GM23338 (cell line): ENCODE results near the gene KRTAP5-4. TPM values are rescaled to one million over a fixed set of nuclear protein-coding genes. Genes with fewer than 3 reads are reported as not detected.

Experiments
- ATAC-seq: fragments of 200-7000 bp; cut with Tn5 transposase; 3 replicates; pipeline ENCODE4 v1.9.1; 2020
- DNase-seq: peaks from one replicate; pipeline ENCODE4 v3.0.0-alpha.2; 2015; ENCODE audit warnings: low spot score
- H2AFZ ChIP-seq: fragments of 200-600 bp; sonication (generic); 2 replicates; pipeline ENCODE4 v1.8.0; 2016; ENCODE audit warnings: antibody characterized with exemption, mild to moderate bottlenecking, moderate library complexity
- H3F3A ChIP-seq: fragments of 200-600 bp; sonication (generic); replicated peaks from 2 replicates; pipeline ENCODE4 v1.8.0; 2017; ENCODE audit warnings: antibody characterized with exemption, mixed run types, low read depth
- H3K27ac ChIP-seq: fragments of 200-600 bp; sonication (generic); 2 replicates; pipeline ENCODE4 v1.6.1; 2016; ENCODE audit warnings: low read depth
- H3K27me3 ChIP-seq: fragments of 200-600 bp; sonication (generic); 2 replicates; pipeline ENCODE4 v1.8.0; 2016; ENCODE audit warnings: mild to moderate bottlenecking, mixed run types, moderate library complexity; ENCODE audit not compliant: insufficient read depth
- H3K36me3 ChIP-seq: fragments of 200-600 bp; sonication (generic); 2 replicates; pipeline ENCODE4 v1.8.0; 2016; ENCODE audit warnings: mild to moderate bottlenecking; ENCODE audit not compliant: insufficient read depth
- H3K4me1 ChIP-seq: fragments of 200-600 bp; sonication (generic); 2 replicates; pipeline ENCODE4 v1.8.0; 2016; ENCODE audit warnings: mild to moderate bottlenecking, moderate library complexity; ENCODE audit not compliant: insufficient read depth
- H3K4me2 ChIP-seq: fragments of 200-600 bp; sonication (generic); 2 replicates; pipeline ENCODE4 v1.7.1; 2017; ENCODE audit warnings: mixed run types
- H3K4me3 ChIP-seq: fragments of 200-600 bp; sonication (generic); 2 replicates; pipeline ENCODE4 v1.6.1; 2016; ENCODE audit warnings: mixed run types
- H3K79me2 ChIP-seq: fragments of 200-600 bp; sonication (generic); replicated peaks from 2 replicates; pipeline ENCODE4 v1.8.0; 2017; ENCODE audit warnings: mild to moderate bottlenecking; ENCODE audit not compliant: insufficient read depth
- H3K9me2 ChIP-seq: fragments of 200-600 bp; sonication (generic); 2 replicates; pipeline ENCODE4 v1.8.0; 2017; ENCODE audit not compliant: insufficient read depth
- H4K20me1 ChIP-seq: fragments of 200-600 bp; sonication (generic); replicated peaks from 2 replicates; pipeline ENCODE4 v1.8.0; 2017; ENCODE audit warnings: mild to moderate bottlenecking; ENCODE audit not compliant: insufficient read depth
- H3K27ac Mint-ChIP-seq: 2 replicates; pipeline ENCODE4 v1.8.0; 2020; ENCODE audit warnings: inconsistent platforms, mild to moderate bottlenecking, moderate library complexity, mixed read lengths
- H3K27me3 Mint-ChIP-seq: 3 replicates; pipeline ENCODE4 v1.8.0; 2022; ENCODE audit warnings: low read depth, mild to moderate bottlenecking, moderate library complexity, mixed read lengths, inconsistent platforms; ENCODE audit not compliant: insufficient read depth, poor library complexity
- H3K36me3 Mint-ChIP-seq: 3 replicates; pipeline ENCODE4 v1.8.0; 2021; ENCODE audit warnings: low read depth, mild to moderate bottlenecking, inconsistent platforms, moderate library complexity, mixed read lengths
- H3K4me1 Mint-ChIP-seq: 3 replicates; pipeline ENCODE4 v1.8.0; 2020; ENCODE audit warnings: mild to moderate bottlenecking, inconsistent platforms, mixed read lengths
- H3K4me3 Mint-ChIP-seq: 3 replicates; pipeline ENCODE4 v1.8.0; 2021; ENCODE audit warnings: moderate library complexity, mild to moderate bottlenecking, inconsistent platforms, mixed read lengths
- H3K9me3 Mint-ChIP-seq: 3 replicates; pipeline ENCODE4 v1.8.0; 2020; ENCODE audit warnings: moderate library complexity, mild to moderate bottlenecking, inconsistent platforms, mixed read lengths
- CTCF ChIP-seq, 2 experiments: fragments of 200-600 bp in 1 of 2; sonication (generic) in 1 of 2; conservative IDR thresholded peaks; 2 replicates each; pipeline versions ENCODE4 v1.5.1 to v1.6.1; 2016 to 2017; ENCODE audit warnings: antibody characterized with exemption in 2 of 2, low read depth in 2 of 2, mild to moderate bottlenecking in 2 of 2, moderate library complexity in 1 of 2
- ETS1 ChIP-seq: IDR thresholded peaks from 2 replicates; pipeline ENCODE4 v1.6.1; 2016; ENCODE audit warnings: antibody characterized with exemption
- JUNB ChIP-seq: IDR thresholded peaks from one replicate; pipeline ENCODE4 v1.6.1; 2016; ENCODE audit warnings: antibody characterized with exemption; ENCODE audit not compliant: unreplicated experiment
- STAT1 ChIP-seq: IDR thresholded peaks from one replicate; pipeline ENCODE4 v1.6.1; 2016; ENCODE audit warnings: antibody characterized with exemption; ENCODE audit not compliant: unreplicated experiment
- ZNF331 ChIP-seq: fragments of 250-450 bp; sonication (Bioruptor Pico); IDR thresholded peaks from 2 replicates; pipeline ENCODE4 v1.5.0; 2020; ENCODE audit warnings: low read depth, mild to moderate bottlenecking, moderate library complexity
- ZNF462 ChIP-seq: fragments of 250-450 bp; sonication (Bioruptor Pico); IDR thresholded peaks from 2 replicates; pipeline ENCODE4 v1.5.0; 2020; ENCODE audit warnings: mild to moderate bottlenecking, moderate library complexity
- polyA plus RNA-seq: library from polyadenylated mRNA; unstranded; fragments of >200 nt; fragmentation: Nextera tagmentation; extraction: Ambion mirVana; gene quantifications from 2 replicates; pipeline ENCODE4 v1.2.1, GENCODE V29; 2016
- total RNA-seq: library from RNA; depleted of rRNA; stranded (reverse); fragments of >200 nt; shearing (Covaris generic); gene quantifications from 2 replicates; pipeline ENCODE4 v1.2.3, GENCODE V29; 2014

KRTAP5-4 gene
- total and polyA plus RNA-seq, 2 experiments from 2014 or later, result not detected

GRCh38 chr11:1574933-1575242, 47.0 kb downstream of the KRTAP5-4 start (continued):
- TF ChIP-seq ZNF331 (no peak), JUNB (no peak), ETS1 (no peak)

GRCh38 chr11:1574238-1574932, 47.6 kb downstream of the KRTAP5-4 start:
- H3K9me2 ChIP-seq, result no peaks in the 10 kb centered on the region
- Mint-ChIP-seq H3K36me3 (no peaks in the 10 kb centered on the region), H3K27me3 (peaks cover 50% of the 10 kb centered on the region), H3K27ac (no peak overlapping the region), H3K9me3 (peaks cover 14% of the 10 kb centered on the region), H3K4me3 (peak overlapping the region; percentile 50; the same call in 2 of the 3 replicates), H3K4me1 (peaks cover 3% of the 10 kb centered on the region; the same call in 1 of the 3 replicates)
- ATAC-seq (peak; percentile 52), DNase-seq (peak; percentile 62)
- no peaks in the 10 kb centered on the region for H3K36me3 ChIP-seq
- peaks cover 20% of the 10 kb centered on the region; the same call in 1 of the 2 replicates for H3K4me1 ChIP-seq
- peaks cover 58% of the 10 kb centered on the region for H3K27me3 ChIP-seq
- H3K4me2 ChIP-seq, result peak overlapping the region; percentile 90
- H4K20me1 ChIP-seq, result no peaks in the 10 kb centered on the region
- TF ChIP-seq STAT1, result no peak
- peak; percentile 54 to 79 for TF ChIP-seq CTCF (conservative IDR thresholded peaks at IDR 0.05; ENCODE audit: low read depth in 2 of 2)
- TF ChIP-seq ZNF462 (CRISPR knock-in tag), result no peak
- H3K79me2 ChIP-seq, result no peaks in the 10 kb centered on the region
- no peak overlapping the region for H3K27ac ChIP-seq
- H2AFZ ChIP-seq, result no peak overlapping the region; the same call in 1 of the 2 replicates
- peaks cover 8% of the 10 kb centered on the region; the same call in 1 of the 2 replicates for H3F3A ChIP-seq
- peak overlapping the region; percentile 60 for H3K4me3 ChIP-seq
